GM18519 (cell line): ENCODE data around the gene FBXW5.

ENCODE experiments used
- ATAC-seq: cut with Tn5 transposase; IDR thresholded peaks from one replicate; pipeline ENCODE4 v1.9.1; 2021; ENCODE audit warnings: mild to moderate bottlenecking, moderate library complexity; ENCODE audit not compliant: unreplicated experiment, low FRiP score

The FBXW5 gene

DNA sequence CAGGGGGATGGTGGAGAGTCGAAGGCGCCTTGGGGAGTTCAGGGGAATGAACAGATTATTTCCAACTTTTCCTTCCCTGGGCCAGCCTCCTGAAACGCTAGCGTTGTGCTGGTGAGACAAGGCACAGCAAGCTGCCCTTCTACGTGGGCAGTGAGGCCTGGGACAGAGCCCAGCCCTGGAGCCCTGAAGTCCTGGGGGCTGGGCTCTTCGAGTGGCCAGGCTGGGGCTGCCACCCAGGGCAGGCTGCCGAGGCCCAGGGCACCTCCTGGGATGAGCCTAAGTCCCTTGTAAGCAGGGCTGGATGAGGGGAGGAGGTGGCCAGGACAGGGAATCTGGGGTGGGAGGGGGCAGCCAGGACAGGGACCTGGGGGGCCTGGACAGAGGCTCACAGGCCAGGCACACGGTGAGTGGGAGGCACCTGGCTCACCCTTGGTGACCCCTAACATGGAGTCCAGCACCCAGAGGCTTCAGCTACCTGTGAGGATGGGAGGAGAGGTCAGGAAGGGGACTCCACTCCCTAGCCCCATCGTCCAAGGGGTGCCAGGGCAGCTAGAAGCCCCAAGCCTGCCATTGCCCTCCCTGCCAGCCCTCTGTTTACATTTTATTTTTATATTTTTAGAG, 6.2 kb upstream of the FBXW5 start:
- no peak for ATAC-seq

DNA sequence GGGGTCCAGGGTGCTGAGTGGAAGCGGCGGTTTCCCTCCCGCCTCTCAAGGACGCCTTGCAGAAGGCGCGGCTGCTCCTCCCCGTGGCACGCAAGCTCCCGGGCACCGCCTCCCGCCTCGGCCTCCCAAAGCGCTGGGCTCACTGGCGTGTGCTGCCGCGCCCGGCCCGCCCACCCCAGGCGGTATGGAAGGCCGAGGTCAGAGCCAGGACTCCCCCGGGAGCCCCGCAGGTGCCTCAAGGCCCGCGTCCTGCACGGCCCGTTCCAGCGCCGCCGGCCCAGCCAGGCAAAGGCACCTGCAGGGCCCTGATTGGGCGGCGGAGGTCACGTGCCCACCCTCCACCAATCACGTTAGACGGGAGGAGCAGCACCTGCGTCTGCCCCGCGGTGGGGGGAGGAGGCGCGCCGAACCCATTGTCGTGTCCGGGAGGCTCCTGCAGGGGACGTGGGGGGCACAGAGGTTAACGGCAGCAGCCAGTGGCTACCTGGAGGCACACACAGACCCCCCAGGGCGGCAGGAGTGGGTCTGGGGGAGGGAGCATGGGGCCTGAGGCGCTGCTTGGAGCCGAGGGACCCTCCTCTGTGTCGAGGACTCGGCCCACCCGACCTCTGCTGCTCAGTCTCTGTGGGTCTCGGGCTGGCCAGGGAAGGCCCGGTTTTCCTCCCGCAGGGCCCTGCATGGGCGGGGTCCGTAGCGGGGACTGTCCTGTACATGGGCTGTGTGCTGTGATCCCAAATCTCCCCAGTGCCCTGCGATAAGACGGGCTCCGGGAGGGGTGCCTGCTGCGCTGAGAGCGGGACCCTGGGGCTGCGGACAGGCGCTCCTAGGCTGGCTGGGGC, 5.5 kb upstream of the FBXW5 start:
- ATAC-seq: peak; percentile 67

DNA sequence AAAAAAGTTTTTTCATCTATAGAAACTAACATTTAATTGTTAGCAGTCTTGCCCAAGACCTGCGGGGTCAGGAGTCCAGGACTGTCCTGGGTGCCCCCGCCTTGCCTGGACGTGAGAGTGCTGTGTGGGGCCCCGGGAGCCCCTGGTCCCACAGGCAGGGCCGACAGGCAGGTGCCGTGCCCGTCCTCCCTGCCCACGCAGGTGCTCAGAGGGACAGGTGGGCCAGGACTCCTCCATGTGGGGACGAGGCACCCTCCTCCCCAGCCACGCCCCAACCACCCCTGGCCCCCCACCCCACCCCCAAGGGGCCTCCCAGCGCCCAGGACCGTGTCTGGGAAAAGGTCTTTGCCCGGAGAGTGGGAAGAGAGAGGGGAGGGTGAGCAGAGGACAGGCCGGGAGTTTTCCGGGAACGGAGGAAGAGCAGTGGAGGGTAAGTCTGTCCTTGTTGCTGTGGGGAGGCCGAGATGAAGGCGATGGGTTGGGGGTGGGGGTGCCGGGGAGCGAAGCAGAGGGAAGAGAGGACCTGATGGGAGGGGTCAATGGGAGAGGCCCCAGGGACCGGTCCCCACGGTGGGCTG, 4.8 kb upstream of the FBXW5 start:
- ATAC-seq: no peak

DNA sequence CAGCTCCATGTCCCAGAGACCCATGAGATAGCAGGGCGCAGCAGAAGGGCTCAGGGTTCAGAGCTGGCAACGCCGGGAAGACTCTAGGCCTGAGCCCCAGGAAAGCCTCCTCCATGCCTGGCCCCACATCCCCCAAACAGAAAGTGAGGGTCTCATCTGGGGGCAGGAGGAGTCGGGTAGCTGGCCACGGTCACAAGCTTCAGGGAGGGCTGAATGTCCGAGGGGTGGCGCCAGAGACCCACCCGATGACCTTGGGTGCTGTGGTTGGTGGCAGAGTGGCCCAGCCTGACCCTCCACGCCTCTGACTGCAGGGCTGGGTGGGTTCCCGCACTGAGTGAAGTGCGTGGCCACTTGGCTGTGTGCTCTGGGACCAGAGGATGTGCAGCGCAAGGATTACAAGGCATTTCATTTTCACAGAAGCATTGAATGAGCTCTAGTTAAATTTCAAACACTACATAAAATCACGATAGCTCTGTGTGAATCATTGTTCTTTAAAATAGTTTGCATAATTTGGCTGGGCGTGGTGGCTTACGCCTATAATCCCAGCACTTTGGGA, 3.5 kb upstream of the FBXW5 start:
- ATAC-seq: no peak

DNA sequence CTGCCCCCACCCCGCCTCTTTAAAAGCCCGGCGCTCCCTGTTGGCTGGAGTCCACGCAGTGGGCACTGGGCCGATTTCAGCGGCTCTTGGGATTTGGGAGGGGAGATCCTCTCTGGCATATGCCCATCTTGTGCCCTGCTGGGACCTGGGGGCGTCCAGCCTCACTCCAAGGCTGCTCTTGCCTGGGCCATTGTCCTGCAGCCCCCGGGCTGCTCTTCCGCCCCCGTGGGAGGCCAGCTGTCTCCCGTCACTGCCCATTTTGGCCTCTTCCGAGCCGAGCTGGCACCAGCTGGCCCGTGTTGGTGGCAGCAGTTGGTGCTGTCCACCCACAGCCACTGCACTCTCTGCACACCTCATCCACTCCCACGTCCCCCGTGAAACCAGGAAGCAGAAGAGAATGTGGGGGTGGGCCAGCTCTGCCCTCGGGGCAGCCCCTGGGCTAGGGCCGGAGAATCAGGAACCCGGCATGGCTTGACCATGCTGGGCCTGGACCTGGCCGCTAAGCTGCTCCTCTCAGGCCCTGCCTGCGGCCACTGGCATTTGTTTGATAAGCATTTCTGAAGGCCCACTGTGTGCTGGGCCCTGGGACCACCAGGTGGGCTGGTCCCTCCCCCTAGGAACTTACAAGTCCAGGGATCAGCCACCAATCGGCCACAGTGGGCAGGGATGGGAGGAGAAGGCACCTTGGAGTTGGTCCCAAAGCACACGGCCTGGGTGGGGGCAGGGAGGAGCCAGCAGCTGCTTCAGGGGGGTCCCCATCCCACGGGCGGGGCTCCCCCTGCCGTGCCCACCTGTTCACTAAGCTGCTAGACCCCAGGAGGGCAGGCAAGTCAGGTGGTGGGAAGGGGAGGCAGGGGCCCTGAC, 2.7 kb upstream of the FBXW5 start:
- ATAC-seq: no peak

DNA sequence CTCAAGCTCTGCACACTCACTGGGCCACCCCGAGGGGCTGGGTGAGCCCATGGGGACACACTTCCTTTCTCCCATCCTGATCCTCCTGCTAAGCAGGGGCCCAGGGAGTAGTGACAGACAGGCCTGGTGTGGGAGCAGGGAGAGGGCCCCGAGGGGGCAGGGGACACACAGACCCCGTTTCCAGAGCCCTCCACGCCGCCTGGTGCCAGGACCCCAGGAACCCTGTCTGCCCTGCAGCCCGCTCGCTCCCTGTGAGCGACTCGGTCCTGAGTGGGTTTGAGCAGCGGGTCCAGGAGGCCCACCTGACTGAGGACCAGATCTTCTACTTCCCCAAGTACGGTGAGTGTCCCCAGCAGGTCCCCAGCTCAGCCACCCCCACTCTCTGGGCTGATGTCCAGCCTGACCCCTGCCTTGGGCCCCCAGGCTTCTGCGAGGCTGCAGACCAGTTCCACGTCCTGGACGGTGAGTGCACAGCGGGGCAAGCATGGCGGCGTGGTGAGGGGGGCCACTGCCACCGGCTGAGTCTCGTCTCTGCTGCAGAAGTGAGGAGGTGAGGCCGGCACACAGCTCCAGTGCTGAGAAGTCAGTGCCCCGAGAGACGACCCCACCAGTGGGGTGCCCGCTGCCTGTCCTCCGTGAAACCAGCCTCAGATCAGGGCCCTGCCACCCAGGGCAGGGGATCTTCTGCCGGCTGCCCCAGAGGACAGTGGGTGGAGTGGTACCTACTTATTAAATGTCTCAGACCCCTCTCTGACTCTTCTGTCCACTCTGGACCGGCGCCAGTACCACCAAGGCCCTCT, 1.9 kb upstream of the FBXW5 start:
- ATAC-seq: no peak

DNA sequence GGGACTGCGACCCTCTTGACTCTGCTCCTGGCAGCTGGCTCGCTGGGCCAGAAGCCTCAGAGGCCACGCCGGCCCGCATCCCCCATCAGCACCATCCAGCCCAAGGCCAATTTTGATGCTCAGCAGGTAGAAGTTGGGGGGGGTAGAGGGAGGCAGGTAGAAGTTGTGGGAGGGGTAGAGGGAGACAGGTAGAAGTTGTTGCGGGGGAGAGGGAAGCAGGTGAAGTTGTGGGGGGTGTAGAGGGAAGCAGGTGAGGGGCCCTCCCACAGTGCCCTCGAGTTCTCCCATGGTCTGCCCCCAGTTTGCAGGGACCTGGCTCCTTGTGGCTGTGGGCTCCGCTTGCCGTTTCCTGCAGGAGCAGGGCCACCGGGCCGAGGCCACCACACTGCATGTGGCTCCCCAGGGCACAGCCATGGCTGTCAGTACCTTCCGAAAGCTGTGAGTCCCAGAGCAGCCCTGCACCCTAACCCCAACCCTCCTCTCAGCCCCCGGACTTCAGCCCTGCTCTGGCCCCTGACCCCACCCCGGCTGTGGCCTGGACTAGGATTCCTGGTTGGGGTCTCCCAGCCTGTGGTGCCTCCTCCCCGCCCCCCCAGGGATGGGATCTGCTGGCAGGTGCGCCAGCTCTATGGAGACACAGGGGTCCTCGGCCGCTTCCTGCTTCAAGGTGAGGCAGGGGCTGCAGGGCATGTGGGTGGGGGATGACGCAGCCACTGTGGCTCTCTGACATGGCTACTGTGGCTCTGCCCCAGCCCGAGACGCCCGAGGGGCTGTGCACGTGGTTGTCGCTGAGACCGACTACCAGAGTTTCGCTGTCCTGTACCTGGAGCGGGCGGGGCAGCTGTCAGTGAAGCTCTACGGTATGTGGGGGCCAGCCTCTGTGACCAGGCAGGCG, 1.0 kb upstream of the FBXW5 start:
- no peak for ATAC-seq

DNA sequence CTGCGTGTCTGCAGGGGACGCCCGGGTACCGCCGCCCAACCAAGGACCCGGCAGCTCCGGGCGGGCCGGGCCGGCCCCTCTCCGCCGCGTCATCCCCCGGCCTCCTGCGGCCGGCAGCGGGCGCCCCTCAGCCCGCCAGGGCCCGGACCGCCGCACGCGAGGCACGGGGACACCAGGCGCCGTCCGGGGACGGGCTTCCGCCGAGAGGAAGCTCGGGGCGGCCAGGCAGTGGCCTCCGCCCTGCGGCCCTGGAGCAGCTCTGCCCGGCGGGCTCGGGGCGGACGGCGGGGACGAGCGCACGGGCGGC, 373 bp downstream of the FBXW5 start:
- peak; percentile 23 for ATAC-seq

DNA sequence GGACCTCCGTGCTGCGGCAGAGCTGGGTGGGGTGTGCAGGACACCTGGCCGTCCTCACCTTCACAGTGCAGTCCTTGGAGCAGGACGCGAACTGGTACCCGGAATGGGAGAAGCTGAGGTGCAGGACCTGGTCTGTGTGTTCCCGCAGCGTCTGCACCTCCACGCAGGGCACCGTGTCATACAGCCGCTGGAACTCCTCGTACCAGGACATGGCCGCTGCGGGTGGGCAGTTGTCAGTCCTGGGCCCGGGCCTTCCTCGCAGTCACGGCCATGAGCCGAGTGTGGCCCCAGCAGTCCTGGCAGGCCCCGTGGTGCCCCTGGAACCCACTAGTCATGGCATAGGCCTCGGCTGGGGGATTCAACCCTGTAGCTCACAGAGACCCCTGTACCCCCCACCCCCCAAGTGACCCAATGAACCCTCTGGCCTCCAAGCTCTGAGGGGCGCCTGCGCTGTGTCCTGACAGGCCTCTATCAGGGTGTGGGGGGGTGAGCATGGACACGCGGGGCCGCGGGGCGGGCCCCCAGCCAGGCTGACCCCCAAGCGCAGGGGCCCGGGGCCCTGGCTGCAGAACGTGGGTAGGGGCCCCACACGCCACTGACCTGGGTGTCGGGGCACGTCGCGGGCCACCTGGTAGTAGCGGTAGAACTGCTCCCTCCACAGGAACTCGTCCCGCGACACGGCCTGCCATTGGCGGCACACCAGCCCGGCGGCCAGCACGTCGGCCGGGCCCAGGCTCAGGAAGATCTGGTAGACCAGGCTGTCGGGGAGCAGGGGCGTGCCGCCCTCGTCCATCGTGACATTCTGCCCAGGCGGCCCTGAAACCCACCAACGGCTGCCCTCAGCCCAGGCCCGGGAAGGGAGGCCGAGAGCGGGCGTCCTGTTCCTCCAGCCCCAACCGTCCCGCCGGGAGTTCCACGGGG, 987 bp downstream of the FBXW5 start:
- ATAC-seq: peak; percentile 2

DNA sequence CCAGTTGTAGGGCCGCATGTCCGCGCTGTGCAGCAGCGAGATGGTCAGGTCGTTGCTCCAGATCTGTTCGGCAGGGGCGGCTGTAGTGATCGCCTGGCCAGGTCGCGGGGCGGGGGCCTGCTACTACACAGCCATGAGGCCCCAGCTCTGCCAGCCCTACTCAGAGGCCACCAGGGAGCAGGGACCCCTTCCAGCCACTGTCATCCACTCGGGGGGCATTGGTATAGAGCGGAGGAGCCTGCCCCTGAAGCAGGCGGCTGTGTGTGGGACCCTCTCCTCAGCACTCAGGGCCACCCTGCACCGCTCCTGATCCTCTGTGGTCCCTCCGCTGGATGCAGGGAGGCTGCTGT, 1.7 kb downstream of the FBXW5 start:
- ATAC-seq: no peak

DNA sequence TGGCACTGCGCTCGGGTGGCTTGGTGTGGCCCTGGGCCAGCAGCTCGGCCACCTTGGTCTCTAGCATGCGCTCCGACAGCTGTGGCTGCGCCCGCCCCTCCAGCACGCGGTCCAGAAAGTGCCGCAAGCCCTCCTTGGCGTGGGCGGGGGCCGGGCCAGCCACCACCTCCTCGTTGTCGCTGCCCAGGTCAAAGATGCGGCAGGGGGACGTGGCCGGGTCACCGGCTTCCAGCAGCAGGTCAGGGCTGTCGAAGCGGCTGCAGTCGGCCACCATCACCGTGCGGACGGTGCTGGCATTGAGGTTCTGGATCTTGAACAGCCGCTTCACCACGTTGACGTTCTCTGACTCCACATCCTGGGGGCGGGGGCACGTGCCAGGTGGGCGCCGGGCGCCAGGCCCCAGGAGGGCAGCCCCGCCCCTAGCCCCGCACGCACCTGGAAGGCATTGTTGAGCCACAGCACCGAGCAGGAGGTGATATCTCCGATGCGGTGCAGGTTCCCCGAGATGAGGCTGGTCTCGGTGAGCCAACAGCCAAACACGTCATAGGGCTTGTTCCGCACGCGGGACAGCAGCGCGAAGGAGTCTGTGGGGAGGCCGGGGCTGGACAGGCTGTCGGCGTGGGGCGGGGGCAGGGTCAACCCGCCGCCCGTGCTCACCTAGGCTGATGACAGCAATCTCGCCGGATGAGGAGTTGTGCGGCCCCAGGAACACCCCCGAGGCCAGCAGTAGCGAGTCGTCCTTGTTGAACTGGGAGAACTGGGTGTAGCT, 2.2 kb downstream of the FBXW5 start:
- no peak for ATAC-seq

DNA sequence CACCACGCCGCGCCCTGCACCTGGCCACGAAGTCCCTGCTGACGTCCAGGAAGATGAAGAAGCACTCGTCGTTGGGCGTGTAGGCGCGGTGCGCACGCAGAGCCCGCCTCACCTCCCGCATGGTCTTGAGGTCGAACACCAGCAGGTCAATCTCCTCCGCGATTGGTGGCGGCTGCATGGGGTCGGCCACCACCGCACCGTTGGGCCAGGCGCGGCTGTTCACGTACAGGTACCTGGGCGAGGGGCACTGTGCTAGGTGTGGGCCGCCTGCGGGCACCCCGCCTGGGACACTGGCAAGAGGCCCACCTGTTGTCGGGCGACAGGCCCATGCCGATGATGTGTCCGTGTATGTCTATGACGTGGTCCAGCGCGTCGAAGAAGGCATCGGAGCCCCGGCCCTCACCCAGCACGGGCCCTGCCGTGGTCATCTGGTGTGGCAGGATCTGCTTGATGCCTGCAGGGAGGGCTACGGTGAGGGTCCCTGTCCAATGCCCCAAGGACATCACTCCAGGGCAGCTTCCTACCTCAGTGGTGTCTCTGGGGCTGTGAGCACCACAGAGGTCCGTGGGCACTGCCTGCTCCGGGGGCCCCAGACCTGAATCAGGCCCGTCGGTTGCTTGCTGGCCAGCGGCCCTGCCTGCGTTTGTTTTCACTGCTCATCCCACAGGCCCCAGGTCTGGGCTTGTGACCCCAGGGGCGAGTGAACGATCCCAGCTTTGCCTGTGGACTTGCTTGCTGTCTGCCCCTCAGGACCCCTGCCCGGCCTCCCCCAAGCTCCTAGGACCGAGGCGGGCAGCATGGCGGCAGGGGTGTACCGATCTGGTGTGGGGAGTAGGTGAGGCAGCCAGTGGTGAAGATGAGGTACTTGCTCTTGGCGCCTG, 3.1 kb downstream of the FBXW5 start:
- no peak for ATAC-seq

DNA sequence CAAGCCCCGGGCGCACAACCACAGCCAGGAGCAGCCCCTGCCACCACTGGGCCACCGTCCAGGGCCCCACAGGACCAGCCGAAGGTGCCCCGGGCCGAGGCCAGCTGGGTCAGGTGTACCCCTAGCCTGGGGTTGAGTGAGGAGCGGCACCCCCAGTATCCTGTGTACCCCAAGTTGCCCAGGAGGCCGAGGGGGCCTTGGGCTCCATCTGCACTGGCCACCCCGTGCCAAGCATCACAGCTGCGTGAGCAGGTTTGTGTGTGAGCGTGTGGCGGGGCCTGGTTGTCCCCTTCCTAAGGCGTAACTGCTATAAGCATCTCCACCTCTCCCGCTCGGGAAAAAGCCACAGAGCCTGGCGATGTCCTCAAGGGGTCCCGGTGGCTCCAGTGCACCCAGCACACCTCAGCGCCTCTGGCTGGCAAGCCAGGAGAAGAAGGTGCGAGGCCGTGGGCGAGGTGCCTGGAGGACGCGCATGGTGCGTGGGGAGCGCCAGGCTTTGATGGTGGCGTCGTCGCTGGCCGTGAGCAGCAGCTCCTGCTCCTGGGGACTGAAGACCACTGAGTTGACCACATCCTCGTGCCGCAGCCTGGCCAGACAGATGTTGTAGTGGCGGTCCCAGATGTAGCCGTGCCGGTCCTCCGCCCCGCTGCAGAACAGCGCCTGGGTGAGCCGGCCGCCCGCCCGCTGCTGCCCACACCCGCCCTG, 3.9 kb downstream of the FBXW5 start:
- no peak for ATAC-seq

DNA sequence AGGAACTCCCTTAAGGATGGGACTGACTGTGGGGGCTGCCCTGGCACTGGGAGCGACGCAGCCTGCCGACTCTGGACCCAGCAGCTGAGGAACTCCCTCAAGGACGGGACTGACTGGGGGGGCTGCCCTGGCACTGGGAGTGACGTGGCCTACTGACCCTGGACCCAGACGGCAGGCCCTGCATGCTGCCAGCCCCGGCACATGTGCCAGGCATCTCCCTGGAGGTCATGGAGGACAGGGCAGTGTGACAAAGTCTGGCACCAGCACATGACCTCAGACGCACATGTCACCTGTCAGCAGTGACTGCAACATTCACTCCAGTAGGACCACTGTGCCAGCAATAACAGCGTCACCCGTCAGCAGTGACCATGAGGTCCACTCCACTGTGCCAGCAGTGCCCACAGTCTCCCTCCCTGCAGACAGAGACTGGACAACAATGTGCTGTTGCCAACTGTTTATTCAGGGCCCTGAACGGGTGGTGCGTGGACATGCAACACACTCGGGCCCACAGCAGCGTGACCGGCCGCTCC, 4.5 kb downstream of the FBXW5 start:
- no peak for ATAC-seq

DNA sequence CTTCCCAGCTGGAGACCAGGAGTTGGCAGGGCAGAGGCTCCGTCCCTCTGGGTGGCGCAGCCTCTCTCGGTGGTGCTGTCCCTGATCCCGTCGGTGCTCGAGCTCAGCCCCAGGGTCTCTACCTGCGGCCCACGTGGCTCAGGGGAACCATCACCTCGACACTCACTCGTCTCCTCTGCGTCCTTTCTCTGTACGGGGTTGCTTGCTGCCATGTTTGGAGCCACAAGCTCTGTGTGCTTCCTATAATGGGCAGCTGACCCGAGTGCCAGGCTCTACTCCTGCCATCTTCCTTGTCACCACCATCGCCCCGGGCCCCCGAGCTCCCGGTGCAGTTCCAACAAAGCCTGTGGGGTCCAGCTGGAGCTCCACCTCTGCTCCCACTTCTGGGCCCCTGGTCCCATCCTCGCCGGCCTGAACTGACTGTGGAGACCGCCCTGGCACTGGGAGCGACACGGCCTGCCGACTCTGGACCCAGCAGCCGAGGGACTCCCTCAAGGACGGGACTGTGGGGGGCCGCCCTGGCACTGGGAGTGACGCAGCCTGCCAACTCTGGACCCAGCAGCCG, 5.0 kb downstream of the FBXW5 start:
- ATAC-seq: no peak
